Subcutaneous adipose tissue (tissue), 4 donors: ENCODE measurements around the gene TYRO3. TPM values are rescaled to one million over a fixed set of nuclear protein-coding genes. Genes with fewer than 3 reads are reported as not detected.

Experiments
- CTCF ChIP-seq: fragments of 450-650 bp; IDR thresholded peaks from one replicate; pipeline ENCODE4 v1.5.1; 2016; ENCODE audit warnings: low read depth, mild to moderate bottlenecking, control low read depth, antibody characterized with exemption, moderate library complexity
- total RNA-seq, 4 donors: library from RNA; depleted of rRNA; stranded (reverse); fragments of >200 nt; gene quantifications; one replicate each; pipeline ENCODE4 v1.1.0, GENCODE V29; 2016

The TYRO3 gene
- total RNA-seq, 4 donors from 2014 or later = 29.5 to 72.2 (median 35.8) TPM

GRCh38 chr15:41585127-41586047, 26.4 kb downstream of the TYRO3 start:
- no peak for TF ChIP-seq CTCF

- no peak for TF ChIP-seq CTCF
Observed at GRCh38 chr15:41594801-41595746, 36.1 kb downstream of the TYRO3 start.

- no peak for TF ChIP-seq CTCF
Observed at GRCh38 chr15:41596972-41597371, 38.0 kb downstream of the TYRO3 start.

GRCh38 chr15:41597787-41598186, 38.8 kb downstream of the TYRO3 start:
- TF ChIP-seq CTCF = no peak

- TF ChIP-seq CTCF = no peak
Observed at GRCh38 chr15:41599061-41599460, 40.0 kb downstream of the TYRO3 start.

GRCh38 chr15:41603411-41603935, 44.5 kb downstream of the TYRO3 start:
- no peak for TF ChIP-seq CTCF
